Fibroblast of villous mesenchyme (primary cell): ENCODE results near the gene LSM12. TPM values are rescaled to one million over a fixed set of nuclear protein-coding genes. Genes with fewer than 3 reads are reported as not detected.

Experiments used
- DNase-seq: peaks from one replicate; pipeline ENCODE4 v3.0.0-alpha.2; 2010; ENCODE audit warnings: low read depth
- H3K4me3 ChIP-seq: 2 replicates; pipeline ENCODE4 v1.5.1; 2011; ENCODE audit warnings: low read depth, mild to moderate bottlenecking, low read length
- CTCF ChIP-seq: IDR thresholded peaks from 2 replicates; pipeline ENCODE4 v1.5.1; 2012; ENCODE audit warnings: low read depth, mild to moderate bottlenecking, low read length; ENCODE audit not compliant: insufficient read depth
- total RNA-seq: library from RNA; depleted of rRNA; stranded (reverse); fragments of >200 nt; gene quantifications from 2 replicates; pipeline ENCODE4 v1.2.3, GENCODE V29; 2012

The LSM12 gene
- total RNA-seq, 1 donor: 82.5 TPM

- no peak for TF ChIP-seq CTCF
- H3K4me3 ChIP-seq: no peak overlapping the region
- no peak for DNase-seq
Observed at GRCh38 chr17:44012874-44013273, 53.6 kb downstream of the LSM12 start.

- no peak overlapping the region for H3K4me3 ChIP-seq
- no peak for TF ChIP-seq CTCF
- no peak for DNase-seq
Observed at GRCh38 chr17:44012391-44012790, 54.1 kb downstream of the LSM12 start.

GRCh38 chr17:44011876-44012275 is 54.6 kb downstream of the LSM12 start:
- no peak for DNase-seq
- TF ChIP-seq CTCF: no peak
- H3K4me3 ChIP-seq: no peak overlapping the region

- no peak for TF ChIP-seq CTCF
- DNase-seq: peak; percentile 79
- no peak overlapping the region for H3K4me3 ChIP-seq
Observed at GRCh38 chr17:44010966-44011647, 55.4 kb downstream of the LSM12 start.

- DNase-seq: no peak
- no peak for TF ChIP-seq CTCF
- H3K4me3 ChIP-seq: peak overlapping the region; percentile 77
Observed at GRCh38 chr17:44008205-44008909, 58.1 kb downstream of the LSM12 start.

- DNase-seq: no peak
Observed at GRCh38 chr17:44007346-44008204, 58.9 kb downstream of the LSM12 start.

More at GRCh38 chr17:44007346-44008204, 58.9 kb downstream of the LSM12 start:
- H3K4me3 ChIP-seq: peak overlapping the region; percentile 77
- TF ChIP-seq CTCF: no peak
